SJSA1 (cell line): ENCODE data around the gene ADCY10. TPM values are rescaled to one million over a fixed set of nuclear protein-coding genes. Genes with fewer than 3 reads are reported as not detected.
"Not testable (repeated sequence)": the region's sequence is repeated elsewhere in the genome, so short reads cannot be mapped to it uniquely, and the experiment has no call there.

Source experiments
- DNase-seq, 2 experiments: peaks; one replicate each; pipeline ENCODE4 v3.0.0-alpha.2; 2015 to 2020; ENCODE audit warnings: low spot score in 2 of 2, low read depth in 1 of 2
- H3K27ac ChIP-seq: fragments of 250-450 bp; sonication (Bioruptor Pico); 2 replicates; pipeline ENCODE4 v1.5.1; 2020; ENCODE audit warnings: mild to moderate bottlenecking, moderate library complexity
- H3K27me3 ChIP-seq: fragments of 250-450 bp; sonication (Bioruptor Pico); replicated peaks from 2 replicates; pipeline ENCODE4 v1.5.1; 2020; ENCODE audit warnings: mild to moderate bottlenecking, moderate library complexity
- H3K36me3 ChIP-seq: fragments of 250-450 bp; sonication (Bioruptor Pico); 2 replicates; pipeline ENCODE4 v1.5.1; 2020; ENCODE audit warnings: mild to moderate bottlenecking
- H3K4me1 ChIP-seq: fragments of 250-450 bp; sonication (Bioruptor Pico); replicated peaks from 2 replicates; pipeline ENCODE4 v1.6.1; 2021; ENCODE audit warnings: mild to moderate bottlenecking
- H3K4me3 ChIP-seq: fragments of 250-450 bp; sonication (Bioruptor Pico); 2 replicates; pipeline ENCODE4 v1.5.1; 2020; ENCODE audit warnings: mild to moderate bottlenecking
- H3K9me3 ChIP-seq: fragments of 250-450 bp; sonication (Bioruptor Pico); replicated peaks from 2 replicates; pipeline ENCODE4 v1.5.1; 2020; ENCODE audit warnings: mild to moderate bottlenecking
- total RNA-seq: library from RNA; depleted of rRNA; stranded (reverse); fragments of >200 nt; shearing (Covaris generic); gene quantifications from 2 replicates; pipeline ENCODE4 v1.2.3, GENCODE V29; 2014

ADCY10 gene
- total RNA-seq, 1 experiment from 2014 or later = not detected

- Histone ChIP-seq H3K4me1 (no peaks in the 10 kb centered on the region), H3K4me3 (no peak overlapping the region), H3K9me3 (no peaks in the 10 kb centered on the region), H3K36me3 (no peaks in the 10 kb centered on the region), H3K27ac (no peak overlapping the region), H3K27me3 (no peaks in the 10 kb centered on the region)
- no peak for DNase-seq
Measured at GRCh38 chr1:167890400-167890799, 23.5 kb downstream of the ADCY10 start.

- H3K4me1 ChIP-seq, H3K4me3 ChIP-seq, DNase-seq, H3K9me3 ChIP-seq, H3K27me3 ChIP-seq, H3K36me3 ChIP-seq, H3K27ac ChIP-seq: not testable (repeated sequence)
Measured at GRCh38 chr1:167887187-167887586, 26.7 kb downstream of the ADCY10 start.

- Histone ChIP-seq H3K4me1 (no peaks in the 10 kb centered on the region), H3K27me3 (no peaks in the 10 kb centered on the region), H3K36me3 (no peaks in the 10 kb centered on the region), H3K27ac (no peak overlapping the region), H3K9me3 (no peaks in the 10 kb centered on the region), H3K4me3 (no peak overlapping the region)
- DNase-seq = no peak
Measured at GRCh38 chr1:167882376-167882775, 31.6 kb downstream of the ADCY10 start.

- Histone ChIP-seq H3K27ac (no peak overlapping the region), H3K36me3 (no peaks in the 10 kb centered on the region)
- no peak for DNase-seq
Measured at GRCh38 chr1:167881786-167882185, 32.1 kb downstream of the ADCY10 start.

GRCh38 chr1:167881069-167881468 lies 32.9 kb downstream of the ADCY10 start:
- H3K4me1 ChIP-seq = no peaks in the 10 kb centered on the region
- no peaks in the 10 kb centered on the region for H3K9me3 ChIP-seq
- DNase-seq = no peak
- H3K27ac ChIP-seq = no peak overlapping the region
- H3K4me3 ChIP-seq = no peak overlapping the region
- no peaks in the 10 kb centered on the region for H3K36me3 ChIP-seq
- H3K27me3 ChIP-seq = no peaks in the 10 kb centered on the region

More at GRCh38 chr1:167881786-167882185, 32.1 kb downstream of the ADCY10 start:
- Histone ChIP-seq H3K9me3 (no peaks in the 10 kb centered on the region), H3K4me1 (no peaks in the 10 kb centered on the region), H3K27me3 (no peaks in the 10 kb centered on the region), H3K4me3 (no peak overlapping the region)

- Histone ChIP-seq H3K9me3 (no peaks in the 10 kb centered on the region), H3K4me1 (no peaks in the 10 kb centered on the region), H3K27me3 (no peaks in the 10 kb centered on the region), H3K36me3 (no peaks in the 10 kb centered on the region), H3K4me3 (no peak overlapping the region), H3K27ac (no peak overlapping the region)
- DNase-seq = no peak
Measured at GRCh38 chr1:167880580-167881021, 33.3 kb downstream of the ADCY10 start.

GRCh38 chr1:167879508-167879907 lies 34.4 kb downstream of the ADCY10 start:
- H3K4me3 ChIP-seq = no peak overlapping the region
- no peak for DNase-seq
- no peak overlapping the region for H3K27ac ChIP-seq
- H3K9me3 ChIP-seq = no peaks in the 10 kb centered on the region
- no peaks in the 10 kb centered on the region for H3K36me3 ChIP-seq
- no peaks in the 10 kb centered on the region for H3K27me3 ChIP-seq
- H3K4me1 ChIP-seq = no peaks in the 10 kb centered on the region

GRCh38 chr1:167878372-167879160 lies 35.4 kb downstream of the ADCY10 start:
- Histone ChIP-seq H3K4me3 (no peak overlapping the region), H3K4me1 (no peaks in the 10 kb centered on the region), H3K27me3 (no peaks in the 10 kb centered on the region), H3K36me3 (no peaks in the 10 kb centered on the region), H3K27ac (no peak overlapping the region), H3K9me3 (no peaks in the 10 kb centered on the region)
- DNase-seq = no peak

- Histone ChIP-seq H3K4me1 (no peaks in the 10 kb centered on the region), H3K36me3 (no peaks in the 10 kb centered on the region), H3K9me3 (no peaks in the 10 kb centered on the region), H3K4me3 (no peak overlapping the region), H3K27ac (no peak overlapping the region), H3K27me3 (no peaks in the 10 kb centered on the region)
- DNase-seq = no peak
Measured at GRCh38 chr1:167876597-167877175, 37.2 kb downstream of the ADCY10 start.

GRCh38 chr1:167871331-167871730 lies 42.6 kb downstream of the ADCY10 start:
- Histone ChIP-seq H3K27me3 (no peaks in the 10 kb centered on the region), H3K4me1 (no peaks in the 10 kb centered on the region), H3K36me3 (no peaks in the 10 kb centered on the region), H3K4me3 (no peak overlapping the region), H3K9me3 (no peaks in the 10 kb centered on the region), H3K27ac (no peak overlapping the region)
- no peak for DNase-seq

GRCh38 chr1:167869157-167870001 lies 44.6 kb downstream of the ADCY10 start:
- not testable (repeated sequence) for H3K27me3 ChIP-seq, H3K4me3 ChIP-seq, H3K9me3 ChIP-seq

GRCh38 chr1:167866739-167867414 lies 47.1 kb downstream of the ADCY10 start:
- DNase-seq, H3K27ac ChIP-seq, H3K27me3 ChIP-seq, H3K4me3 ChIP-seq, H3K36me3 ChIP-seq, H3K9me3 ChIP-seq: not testable (repeated sequence)
- H3K4me1 ChIP-seq = peaks cover 12% of the 10 kb centered on the region

More at GRCh38 chr1:167869157-167870001, 44.6 kb downstream of the ADCY10 start:
- not testable (repeated sequence) for H3K36me3 ChIP-seq, H3K27ac ChIP-seq, H3K4me1 ChIP-seq, DNase-seq

- not testable (repeated sequence) for H3K27ac ChIP-seq, DNase-seq, H3K27me3 ChIP-seq, H3K4me3 ChIP-seq, H3K9me3 ChIP-seq, H3K36me3 ChIP-seq
- H3K4me1 ChIP-seq = peaks cover 12% of the 10 kb centered on the region
Measured at GRCh38 chr1:167866326-167866725, 47.6 kb downstream of the ADCY10 start.
